MM.1S (cell line): Measurements from ENCODE around the gene KLF8.

Experiments
- CTCF ChIP-seq: fragments of 300-600 bp; sonication (generic); IDR thresholded peaks from 2 replicates; pipeline ENCODE4 v1.5.1; 2016; ENCODE audit warnings: antibody characterized with exemption, low read length, mixed read lengths
- EZH2 ChIP-seq: fragments of 300-600 bp; sonication (generic); optimal IDR thresholded peaks from 2 replicates; pipeline ENCODE3; 2017; ENCODE audit warnings: low read depth, mild to moderate bottlenecking, antibody characterized with exemption, low read length, mixed read lengths

GRCh38 chrX:56319165-56319564 lies 87.0 kb downstream of the KLF8 start:
- TF ChIP-seq EZH2 = no peak
- TF ChIP-seq CTCF = no peak
